ENCODE data around the gene BICDL2. TPM values are rescaled to one million over a fixed set of nuclear protein-coding genes. Genes with fewer than 3 reads are reported as not detected.
"Not testable (repeated sequence)": the region's sequence is repeated elsewhere in the genome, so short reads cannot be mapped to it uniquely, and the experiment has no call there.

BICDL2 gene
- total RNA-seq, 1 donor from 2014 or later = not detected

- Histone ChIP-seq H3K4me1 (no peaks in the 10 kb centered on the region), H3K36me3 (no peaks in the 10 kb centered on the region), H3K27ac (no peak overlapping the region), H3K9me3 (no peaks in the 10 kb centered on the region), H3K4me3 (no peak overlapping the region), H3K27me3 (no peaks in the 10 kb centered on the region)
- no peak for DNase-seq (ENCODE audit: low spot score in 2 of 2)
- TF ChIP-seq CTCF (IDR thresholded peaks at IDR 0.05) = no peak
- intact Hi-C loops (cut with DNase I) = no loop called here
Observed at GRCh38 chr16:3071655-3072054, 34.9 kb upstream of the BICDL2 start.

GRCh38 chr16:3070608-3071111 is 33.9 kb upstream of the BICDL2 start:
- intact Hi-C loops (cut with DNase I) = no loop called here

GRCh38 chr16:3069146-3069545 is 32.4 kb upstream of the BICDL2 start:
- H3K36me3 ChIP-seq; DNase-seq (ENCODE audit: low spot score in 2 of 2); H3K4me1 ChIP-seq; intact Hi-C loops (cut with DNase I); H3K27ac ChIP-seq; H3K9me3 ChIP-seq; H3K4me3 ChIP-seq; H3K27me3 ChIP-seq: not testable (repeated sequence)

More at GRCh38 chr16:3070608-3071111, 33.9 kb upstream of the BICDL2 start:
- Histone ChIP-seq H3K36me3 (no peaks in the 10 kb centered on the region), H3K9me3 (no peaks in the 10 kb centered on the region), H3K27ac (no peak overlapping the region), H3K27me3 (no peaks in the 10 kb centered on the region), H3K4me1 (no peaks in the 10 kb centered on the region), H3K4me3 (no peak overlapping the region)
- DNase-seq (ENCODE audit: low spot score in 2 of 2) = no peak
- TF ChIP-seq CTCF (IDR thresholded peaks at IDR 0.05) = no peak

- Histone ChIP-seq H3K27me3 (no peaks in the 10 kb centered on the region), H3K27ac (no peak overlapping the region), H3K36me3 (no peaks in the 10 kb centered on the region), H3K4me3 (no peak overlapping the region), H3K4me1 (peaks cover 0 to 5% of the 10 kb centered on the region in 2 donors), H3K9me3 (no peaks in the 10 kb centered on the region)
- DNase-seq (ENCODE audit: low spot score in 2 of 2) = no peak
- no peak for TF ChIP-seq CTCF (IDR thresholded peaks at IDR 0.05)
- intact Hi-C loops (cut with DNase I) = no loop called here
Observed at GRCh38 chr16:3068487-3068886, 31.7 kb upstream of the BICDL2 start.

- H3K36me3 ChIP-seq = no peaks in the 10 kb centered on the region
- H3K9me3 ChIP-seq = no peaks in the 10 kb centered on the region
- H3K4me1 ChIP-seq = peaks cover 0 to 5% of the 10 kb centered on the region in 2 donors
- intact Hi-C loops (cut with DNase I) = no loop called here
- no peaks in the 10 kb centered on the region for H3K27me3 ChIP-seq
- TF ChIP-seq CTCF (IDR thresholded peaks at IDR 0.05) = no peak
- peak overlapping the region in 1 of 2 donors; percentile 45 for H3K4me3 ChIP-seq
- no peak overlapping the region for H3K27ac ChIP-seq
- no peak for DNase-seq (ENCODE audit: low spot score in 2 of 2)
Observed at GRCh38 chr16:3066440-3066748, 29.6 kb upstream of the BICDL2 start.

- no peak for DNase-seq (ENCODE audit: low spot score in 2 of 2)
- H3K4me3 ChIP-seq = peak overlapping the region in 1 of 2 donors; percentile 45
- TF ChIP-seq CTCF (IDR thresholded peaks at IDR 0.05) = no peak
- H3K4me1 ChIP-seq = peaks cover 0 to 5% of the 10 kb centered on the region in 2 donors
- intact Hi-C loops (cut with DNase I) = no loop called here
- no peaks in the 10 kb centered on the region for H3K9me3 ChIP-seq
- H3K27ac ChIP-seq = peak overlapping the region; percentile 19 to 29
- H3K27me3 ChIP-seq = no peaks in the 10 kb centered on the region
- no peaks in the 10 kb centered on the region for H3K36me3 ChIP-seq
Observed at GRCh38 chr16:3065742-3066439, 29.1 kb upstream of the BICDL2 start.

Measured in ascending aorta (tissue), 2 donors.